Mucosa of descending colon (tissue), 3 donors: Measurements from ENCODE around the gene CCDC81. TPM values are rescaled to one million over a fixed set of nuclear protein-coding genes. Genes with fewer than 3 reads are reported as not detected.

ENCODE experiments used
- ATAC-seq: fragments of 200-7000 bp; cut with Tn5 transposase; one replicate; pipeline ENCODE4 v1.9.1; 2020; ENCODE audit warnings: mild to moderate bottlenecking, moderate library complexity
- DNase-seq, 3 donors: peaks; one replicate each; pipeline ENCODE4 v3.0.0-alpha.2; 2020
- H3K36me3 ChIP-seq: fragments of 200-600 bp; one replicate; pipeline ENCODE4 v1.8.0; 2021; ENCODE audit warnings: low read depth, mild to moderate bottlenecking
- H3K4me1 ChIP-seq: fragments of 200-600 bp; one replicate; pipeline ENCODE4 v1.8.0; 2021; ENCODE audit warnings: low read depth, mild to moderate bottlenecking
- H3K4me3 ChIP-seq: fragments of 200-600 bp; one replicate; pipeline ENCODE4 v1.8.0; 2021; ENCODE audit warnings: mild to moderate bottlenecking
- H3K9me3 ChIP-seq: fragments of 200-600 bp; one replicate; pipeline ENCODE4 v1.8.0; 2021; ENCODE audit warnings: mild to moderate bottlenecking
- CTCF ChIP-seq: fragments of 200-600 bp; IDR thresholded peaks from one replicate; pipeline ENCODE4 v1.8.0; 2022; ENCODE audit warnings: antibody characterized with exemption, mild to moderate bottlenecking
- intact Hi-C, 2 donors: fragments of 100-400 bp; cut with DNase I in 1 of 2; cut with micrococcal nuclease in 1 of 2; formaldehyde crosslinking; loops; one replicate each; pipeline versions ENCODE4 v1.11.0 to v1.11.1; 2022; cut with DNase I, micrococcal nuclease
- total RNA-seq, 3 donors: library from RNA; stranded (reverse); fragmentation: NEBNext Ultra II Directional in 2 of 3; extraction: Animal tissue kit (Norgen Biotek cat#: 25700) in 2 of 3; gene quantifications; one replicate each; pipeline versions ENCODE4 v1.2.1 to v1.2.4, GENCODE V29; 2021 to 2023
- donor health status: DM: no; HTN: no; CAD: no; lungs with moderate emphysema.
- donor health status: DM: no; HTN: no; CAD: no.
- donor health status: DM: no; HTN: yes; CAD: no.

Gene CCDC81
- total RNA-seq, 3 donors from 2014 or later, result 0.60 to 0.73 (median 0.61) TPM

DNA sequence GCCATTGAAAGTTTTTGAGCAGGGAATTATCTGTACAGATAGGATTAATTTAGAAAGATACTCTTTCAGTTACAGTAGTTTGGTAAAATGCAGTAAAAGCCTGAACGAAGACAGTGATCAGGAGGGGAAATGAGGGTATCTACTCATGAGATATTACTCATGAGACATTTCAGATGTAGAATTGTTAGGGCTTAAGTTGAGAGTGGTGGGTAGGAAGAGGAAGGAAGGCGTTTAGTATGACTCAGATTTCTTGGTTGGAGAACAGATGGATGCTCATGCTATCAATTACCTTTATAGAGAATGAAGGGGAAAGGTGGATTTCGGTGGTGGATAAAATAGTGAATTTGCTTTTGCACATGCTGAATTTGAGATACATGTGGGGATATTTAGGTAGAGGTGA is 15.8 kb downstream of the CCDC81 start:
- H3K4me1 ChIP-seq, result no peaks in the 10 kb centered on the region
- ATAC-seq, result no peak

GRCh38 chr11:86395061-86395551 is 20.4 kb downstream of the CCDC81 start:
- Histone ChIP-seq H3K4me3 (no peak overlapping the region), H3K36me3 (no peaks in the 10 kb centered on the region), H3K4me1 (no peaks in the 10 kb centered on the region), H3K9me3 (no peaks in the 10 kb centered on the region)
- intact Hi-C loops, result no loop called here
- DNase-seq (no peak), ATAC-seq (no peak)
- TF ChIP-seq CTCF, result no peak

More for the DNA sequence above, 15.8 kb downstream of the CCDC81 start:
- Histone ChIP-seq H3K9me3 (no peaks in the 10 kb centered on the region), H3K36me3 (no peaks in the 10 kb centered on the region), H3K4me3 (no peak overlapping the region)
- no peak for TF ChIP-seq CTCF
- intact Hi-C loops, result no loop called here
- no peak for DNase-seq

GRCh38 chr11:86396396-86396795 is 21.7 kb downstream of the CCDC81 start:
- DNase-seq (no peak), ATAC-seq (no peak)
- intact Hi-C loops, result no loop called here
- Histone ChIP-seq H3K9me3 (no peaks in the 10 kb centered on the region), H3K36me3 (no peaks in the 10 kb centered on the region), H3K4me3 (no peak overlapping the region), H3K4me1 (no peaks in the 10 kb centered on the region)
- TF ChIP-seq CTCF, result no peak

DNA sequence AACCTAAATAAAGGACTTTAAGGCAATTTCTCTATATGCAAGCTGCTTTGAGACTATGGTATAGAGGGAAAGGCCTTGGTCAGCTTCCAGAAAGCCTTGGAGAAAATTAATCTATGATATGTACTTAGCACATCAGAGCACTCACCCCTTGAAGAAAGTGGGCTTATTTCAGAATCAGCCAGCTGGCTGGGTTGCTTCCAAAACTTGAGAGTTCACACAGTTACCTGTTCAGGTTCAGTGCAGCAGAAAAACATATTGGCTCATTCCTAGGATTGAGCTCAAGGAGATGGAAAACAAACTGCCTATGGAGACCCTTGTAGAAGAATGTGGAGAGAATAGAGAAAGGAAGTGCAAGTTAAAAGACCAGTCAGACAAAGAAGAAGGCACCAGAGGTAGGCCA is 22.7 kb downstream of the CCDC81 start:
- no peaks in the 10 kb centered on the region for H3K9me3 ChIP-seq
- no peak overlapping the region for H3K4me3 ChIP-seq
- intact Hi-C loops, result no loop called here
- DNase-seq (no peak), ATAC-seq (no peak)
- TF ChIP-seq CTCF, result no peak
- H3K36me3 ChIP-seq, result no peaks in the 10 kb centered on the region
- no peaks in the 10 kb centered on the region for H3K4me1 ChIP-seq

- H3K4me1 ChIP-seq, result no peaks in the 10 kb centered on the region
- ATAC-seq, result no peak
- no peaks in the 10 kb centered on the region for H3K9me3 ChIP-seq
- DNase-seq, result no peak
- intact Hi-C loops, result no loop called here
- no peak for TF ChIP-seq CTCF
- H3K4me3 ChIP-seq, result no peak overlapping the region
- no peaks in the 10 kb centered on the region for H3K36me3 ChIP-seq
These were observed 23.4 kb downstream of the CCDC81 start for GRCh38 chr11:86398106-86398505.

DNA sequence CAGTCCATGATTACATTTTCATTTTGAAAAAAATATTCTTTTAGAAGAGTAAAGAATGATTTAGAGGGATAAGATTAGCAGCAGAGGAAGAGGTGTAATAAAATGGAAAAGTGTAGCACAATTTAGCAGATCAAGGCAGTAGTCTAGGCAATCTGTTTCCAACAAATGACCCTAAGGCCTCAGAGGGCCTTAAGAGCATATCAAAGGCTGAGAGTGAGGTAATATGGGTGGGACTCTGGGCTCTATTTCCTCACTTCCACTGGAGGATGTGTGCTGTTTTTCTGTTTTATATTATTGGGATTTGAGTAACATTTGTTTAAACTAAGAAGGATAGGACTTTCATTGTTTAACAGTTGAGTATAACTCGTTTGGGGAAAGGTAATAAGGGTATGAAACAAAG is 28.8 kb downstream of the CCDC81 start:
- no peak for DNase-seq
- no peak for TF ChIP-seq CTCF
- no peak for ATAC-seq
- Histone ChIP-seq H3K9me3 (no peaks in the 10 kb centered on the region), H3K36me3 (no peaks in the 10 kb centered on the region), H3K4me3 (no peak overlapping the region), H3K4me1 (no peaks in the 10 kb centered on the region)
- intact Hi-C loops, result no loop called here
